OCI-LY1 (cell line): ENCODE measurements around the gene OR6S1.

Source experiments
- H2AFZ ChIP-seq: fragments of 200-600 bp; sonication (generic), shearing (Covaris generic); 2 replicates; pipeline ENCODE4 v1.6.0; 2014; ENCODE audit warnings: antibody characterized with exemption, mild to moderate bottlenecking, low read length
- H3F3A ChIP-seq: fragments of 200-600 bp; sonication (generic), shearing (Covaris generic); 2 replicates; pipeline ENCODE4 v1.6.0; 2014; ENCODE audit warnings: mild to moderate bottlenecking, antibody characterized with exemption, low read length, moderate library complexity; ENCODE audit not compliant: insufficient read depth
- H3K27ac ChIP-seq: fragments of 200-600 bp; sonication (generic); 2 replicates; pipeline ENCODE4 v1.5.1; 2014; ENCODE audit warnings: low read length, mixed run types, mild to moderate bottlenecking, low read depth; ENCODE audit not compliant: poor library complexity, severe bottlenecking
- H3K27me3 ChIP-seq: fragments of 200-600 bp; sonication (generic); 2 replicates; pipeline ENCODE4 v1.6.0; 2014; ENCODE audit warnings: antibody characterized with exemption, mild to moderate bottlenecking, low read length, moderate library complexity; ENCODE audit not compliant: insufficient read depth
- H3K36me3 ChIP-seq: fragments of 200-600 bp; sonication (generic); 2 replicates; pipeline ENCODE4 v1.6.1; 2014; ENCODE audit warnings: mild to moderate bottlenecking, antibody characterized with exemption, low read length, moderate library complexity, mixed read lengths; ENCODE audit not compliant: insufficient read depth
- H3K4me1 ChIP-seq: fragments of 200-600 bp; sonication (generic); 2 replicates; pipeline ENCODE4 v1.5.1; 2014; ENCODE audit warnings: mild to moderate bottlenecking, low read length, moderate library complexity; ENCODE audit not compliant: insufficient read depth, severe bottlenecking
- H3K4me2 ChIP-seq: fragments of 200-600 bp; sonication (generic), shearing (Covaris generic); 2 replicates; pipeline ENCODE4 v1.6.1; 2014; ENCODE audit warnings: low read length
- H3K4me3 ChIP-seq: fragments of 200-600 bp; sonication (generic); 2 replicates; pipeline ENCODE4 v1.5.1; 2014; ENCODE audit warnings: low read length, low read depth, mild to moderate bottlenecking, mixed read lengths; ENCODE audit not compliant: poor library complexity, severe bottlenecking
- H3K79me2 ChIP-seq: fragments of 200-600 bp; shearing (Covaris generic); 2 replicates; pipeline ENCODE4 v1.6.1; 2016; ENCODE audit warnings: mixed run types, low read length, mixed read lengths; ENCODE audit not compliant: insufficient read depth
- H3K9ac ChIP-seq: fragments of 200-600 bp; sonication (generic), shearing (Covaris generic); 2 replicates; pipeline ENCODE4 v1.6.1; 2014; ENCODE audit warnings: mild to moderate bottlenecking, low read length, mixed read lengths
- H3K9me2 ChIP-seq: fragments of 200-600 bp; sonication (generic), shearing (Covaris generic); 2 replicates; pipeline ENCODE4 v1.6.1; 2014; ENCODE audit warnings: low read depth, mild to moderate bottlenecking, low read length, mixed read lengths
- H3K9me3 ChIP-seq: fragments of 200-600 bp; shearing (Covaris generic); 2 replicates; pipeline ENCODE4 v1.6.1; 2014; ENCODE audit warnings: low read length, mixed read lengths
- H4K20me1 ChIP-seq: fragments of 200-600 bp; sonication (generic), shearing (Covaris generic); 2 replicates; pipeline ENCODE4 v1.6.0; 2016; ENCODE audit warnings: mild to moderate bottlenecking, low read length; ENCODE audit not compliant: insufficient read depth
- EZH2 ChIP-seq: fragments of 200-600 bp; sonication (generic), shearing (Covaris generic); IDR thresholded peaks from 2 replicates; pipeline ENCODE4 v1.8.0; 2017; ENCODE audit warnings: borderline replicate concordance, mixed run types, mild to moderate bottlenecking, antibody characterized with exemption, low read length, moderate library complexity, mixed read lengths
- TF ChIP-seq, protein P1 (sequence below): fragments of 200-600 bp; sonication (generic), shearing (Covaris generic); IDR thresholded peaks from 2 replicates; pipeline ENCODE4 v1.5.1; 2017; ENCODE audit warnings: mild to moderate bottlenecking, antibody characterized with exemption, low read length, moderate library complexity, mixed read lengths

OR6S1 gene

GRCh38 chr14:20631880-20632389 is 9.6 kb downstream of the OR6S1 start:
- Histone ChIP-seq H3K36me3 (no peaks in the 10 kb centered on the region), H3F3A (no peaks in the 10 kb centered on the region), H3K79me2 (no peaks in the 10 kb centered on the region), H3K4me1 (peaks cover 36% of the 10 kb centered on the region), H3K9ac (no peak overlapping the region), H3K4me2 (peak overlapping the region; percentile 78), H3K9me2 (no peaks in the 10 kb centered on the region), H3K4me3 (peak overlapping the region; percentile 60), H3K27ac (no peak overlapping the region), H3K9me3 (no peaks in the 10 kb centered on the region), H4K20me1 (no peaks in the 10 kb centered on the region), H3K27me3 (no peaks in the 10 kb centered on the region), H2AFZ (no peak overlapping the region)
- TF ChIP-seq, protein P1, sequence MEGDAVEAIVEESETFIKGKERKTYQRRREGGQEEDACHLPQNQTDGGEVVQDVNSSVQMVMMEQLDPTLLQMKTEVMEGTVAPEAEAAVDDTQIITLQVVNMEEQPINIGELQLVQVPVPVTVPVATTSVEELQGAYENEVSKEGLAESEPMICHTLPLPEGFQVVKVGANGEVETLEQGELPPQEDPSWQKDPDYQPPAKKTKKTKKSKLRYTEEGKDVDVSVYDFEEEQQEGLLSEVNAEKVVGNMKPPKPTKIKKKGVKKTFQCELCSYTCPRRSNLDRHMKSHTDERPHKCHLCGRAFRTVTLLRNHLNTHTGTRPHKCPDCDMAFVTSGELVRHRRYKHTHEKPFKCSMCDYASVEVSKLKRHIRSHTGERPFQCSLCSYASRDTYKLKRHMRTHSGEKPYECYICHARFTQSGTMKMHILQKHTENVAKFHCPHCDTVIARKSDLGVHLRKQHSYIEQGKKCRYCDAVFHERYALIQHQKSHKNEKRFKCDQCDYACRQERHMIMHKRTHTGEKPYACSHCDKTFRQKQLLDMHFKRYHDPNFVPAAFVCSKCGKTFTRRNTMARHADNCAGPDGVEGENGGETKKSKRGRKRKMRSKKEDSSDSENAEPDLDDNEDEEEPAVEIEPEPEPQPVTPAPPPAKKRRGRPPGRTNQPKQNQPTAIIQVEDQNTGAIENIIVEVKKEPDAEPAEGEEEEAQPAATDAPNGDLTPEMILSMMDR, result no peak
- no peak for TF ChIP-seq EZH2

DNA sequence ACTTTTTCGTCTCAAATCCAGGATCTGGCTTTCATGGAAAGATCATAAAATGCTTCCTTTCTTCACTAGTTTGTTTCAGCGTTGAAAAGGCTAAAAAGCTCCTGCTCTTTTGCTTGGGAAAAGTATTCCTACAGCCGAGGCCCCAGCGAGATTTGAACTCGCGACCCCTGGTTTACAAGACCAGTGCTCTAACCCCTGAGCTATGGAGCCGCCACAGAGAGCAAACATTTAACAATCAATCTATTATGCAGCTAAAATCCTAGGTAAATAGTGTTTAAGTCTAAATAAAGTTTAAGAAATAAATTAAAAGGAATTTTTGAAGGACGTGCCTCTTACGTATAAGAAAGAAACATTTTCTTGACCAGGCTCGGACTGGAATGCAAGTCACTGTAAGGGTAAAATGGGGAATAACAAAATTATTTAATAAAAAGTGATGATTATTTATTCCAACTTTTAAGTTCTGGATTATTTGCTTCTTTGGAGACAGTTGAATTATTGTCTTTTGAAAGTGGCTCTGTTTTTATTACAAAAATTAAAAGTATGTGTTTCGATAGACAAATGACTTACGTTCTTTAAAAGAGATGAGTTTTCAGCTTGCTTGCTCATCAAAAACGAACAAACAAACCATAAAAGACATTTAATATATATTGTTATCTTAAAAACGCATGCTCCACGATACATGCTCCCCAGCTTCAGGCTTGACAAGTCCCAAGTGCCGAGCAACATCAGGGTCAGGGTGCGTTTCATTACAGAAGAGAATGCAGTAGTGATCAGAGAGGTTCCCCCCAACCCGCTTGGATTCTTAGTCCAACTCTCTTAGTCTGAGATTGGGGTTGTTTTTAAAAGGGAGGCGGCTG is 10.2 kb downstream of the OR6S1 start:
- Histone ChIP-seq H2AFZ (no peak overlapping the region), H3K9me2 (no peaks in the 10 kb centered on the region), H4K20me1 (no peaks in the 10 kb centered on the region), H3K27ac (no peak overlapping the region), H3K27me3 (0 out of 2 replicates have a peak, but pooled peaks cover 4% of the 10 kb centered on the region), H3F3A (no peaks in the 10 kb centered on the region), H3K9ac (peak overlapping the region; percentile 8; the same call in 1 of the 2 replicates), H3K36me3 (no peaks in the 10 kb centered on the region), H3K4me2 (peak overlapping the region; percentile 78), H3K4me1 (peaks cover 42% of the 10 kb centered on the region), H3K79me2 (no peaks in the 10 kb centered on the region), H3K4me3 (peak overlapping the region; percentile 60), H3K9me3 (no peaks in the 10 kb centered on the region)
- TF ChIP-seq, protein P1, result no peak
- no peak for TF ChIP-seq EZH2

DNA sequence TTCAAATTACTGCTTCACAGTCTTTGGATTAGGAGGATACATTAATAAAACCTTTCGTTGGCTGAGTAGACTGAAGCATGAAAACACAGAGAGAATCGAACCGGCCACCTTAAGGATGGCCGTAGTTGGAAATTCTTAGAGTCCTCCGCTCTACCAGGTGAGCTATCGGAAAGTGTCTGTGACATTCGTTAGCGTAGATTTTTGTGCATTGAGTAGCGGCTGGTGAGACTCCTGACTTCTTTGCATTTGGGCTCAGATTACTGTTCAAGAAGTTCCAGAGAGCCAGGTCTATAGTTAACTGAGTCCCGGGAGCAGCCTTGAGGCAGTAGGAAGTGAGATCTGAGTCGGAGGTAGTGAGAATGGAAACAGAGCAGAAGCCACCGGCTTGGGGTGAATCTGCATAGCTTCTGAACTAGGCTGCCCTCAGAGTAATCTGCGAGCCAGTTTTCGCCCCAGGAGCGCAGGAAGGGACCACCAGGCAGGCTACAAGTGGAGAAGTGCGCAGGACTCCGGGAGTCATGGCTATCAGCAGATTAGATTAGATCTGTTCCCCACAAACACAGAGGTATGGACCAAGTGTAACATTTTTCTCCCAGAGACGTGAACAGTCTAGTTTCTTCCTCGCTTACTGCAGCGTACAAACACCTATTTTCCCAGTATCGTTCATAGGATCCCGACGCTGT is 11.0 kb downstream of the OR6S1 start:
- TF ChIP-seq EZH2, result no peak
- TF ChIP-seq, protein P1, result no peak
- H3K79me2 ChIP-seq, result no peaks in the 10 kb centered on the region
- no peaks in the 10 kb centered on the region for H3K9me2 ChIP-seq
- H3K36me3 ChIP-seq, result no peaks in the 10 kb centered on the region
- H3K4me3 ChIP-seq, result peak overlapping the region; percentile 60
- no peaks in the 10 kb centered on the region for H3K9me3 ChIP-seq
- H3K9ac ChIP-seq, result peak overlapping the region; percentile 8; the same call in 1 of the 2 replicates
- peak overlapping the region; percentile 78 for H3K4me2 ChIP-seq
- no peak overlapping the region for H3K27ac ChIP-seq
- H3K27me3 ChIP-seq, result 0 out of 2 replicates have a peak, but pooled peaks cover 8% of the 10 kb centered on the region
- H3F3A ChIP-seq, result no peaks in the 10 kb centered on the region
- H4K20me1 ChIP-seq, result no peaks in the 10 kb centered on the region
- no peak overlapping the region for H2AFZ ChIP-seq
- H3K4me1 ChIP-seq, result peaks cover 50% of the 10 kb centered on the region
